ENCODE measurements around the gene PGM2L1.
"Not testable (repeated sequence)": the region's sequence is repeated elsewhere in the genome, so short reads cannot be mapped to it uniquely, and the experiment has no call there.

Gene PGM2L1

DNA sequence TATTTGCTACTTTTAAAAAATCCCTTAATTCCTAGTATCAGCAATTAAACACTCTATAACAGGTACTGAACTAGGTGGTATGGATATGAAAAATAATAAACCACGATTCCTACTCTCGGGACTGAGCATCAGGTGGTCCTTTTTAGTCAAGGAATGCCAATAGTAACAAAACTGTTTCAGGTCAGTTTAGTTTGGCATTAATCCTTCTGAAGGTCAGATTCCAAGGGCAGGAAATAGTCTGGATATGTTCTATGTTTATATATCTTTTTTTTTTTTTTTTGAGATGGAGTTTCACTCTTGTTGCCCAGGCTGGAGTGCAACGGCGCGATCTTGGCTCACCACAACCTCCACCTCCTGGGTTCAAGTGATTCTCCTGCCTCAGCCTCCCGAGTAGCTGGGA, 67.2 kb downstream of the PGM2L1 start:
- not testable (repeated sequence) for DNase-seq

GRCh38 chr11:74330075-74330858, 68.0 kb downstream of the PGM2L1 start:
- peak; percentile 66 for DNase-seq

GRCh38 chr11:74327076-74327475, 71.2 kb downstream of the PGM2L1 start:
- no peak for DNase-seq

GRCh38 chr11:74326665-74327064, 71.6 kb downstream of the PGM2L1 start:
- no peak for DNase-seq

DNA sequence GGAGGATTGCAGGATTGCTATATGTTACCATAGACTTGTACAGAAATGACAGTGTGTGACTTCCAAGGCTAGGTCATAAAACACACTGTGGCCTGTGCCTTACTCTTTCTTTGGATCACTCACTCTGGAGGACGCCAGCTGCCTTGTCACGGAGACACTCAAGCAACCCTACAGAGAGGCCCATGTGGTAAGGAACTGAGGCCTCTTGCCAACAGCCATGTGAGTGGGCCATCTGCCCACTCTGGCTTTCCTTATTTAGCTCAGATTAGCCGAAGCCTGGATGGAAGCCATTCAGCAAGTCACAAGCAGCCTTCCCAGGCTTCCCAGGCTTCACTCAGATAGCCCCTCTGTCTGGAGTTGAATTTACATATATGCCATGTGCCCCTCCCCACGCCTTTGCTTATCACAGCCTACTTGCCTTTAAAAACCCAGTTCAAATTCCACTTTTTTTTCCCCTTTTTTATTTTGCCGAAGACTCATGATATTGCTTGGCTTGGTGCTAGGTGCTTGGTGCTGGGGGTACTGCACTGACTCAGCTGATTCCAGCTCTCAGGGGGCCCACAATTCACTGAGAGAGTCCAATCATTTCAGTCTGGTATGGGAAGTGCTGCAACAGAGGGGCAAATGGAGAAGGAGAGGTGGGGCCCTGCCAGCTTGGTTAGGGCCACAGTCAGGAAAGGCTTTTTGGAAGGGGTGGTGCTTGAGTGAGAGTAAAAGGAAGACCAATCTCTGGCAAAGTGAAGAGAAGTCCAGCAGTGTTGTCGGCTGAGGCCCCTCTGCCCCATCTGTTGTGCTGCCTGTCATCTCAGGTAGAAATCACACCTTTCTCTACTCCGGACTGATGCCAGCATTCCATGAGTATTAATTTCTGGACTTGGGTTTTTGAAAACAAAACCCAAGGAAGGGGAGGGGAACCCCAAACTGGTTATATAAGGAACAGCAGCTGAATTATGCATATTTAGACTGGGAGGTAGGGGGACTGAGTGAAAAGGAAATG, 72.3 kb downstream of the PGM2L1 start:
- peak; percentile 90 for DNase-seq

DNA sequence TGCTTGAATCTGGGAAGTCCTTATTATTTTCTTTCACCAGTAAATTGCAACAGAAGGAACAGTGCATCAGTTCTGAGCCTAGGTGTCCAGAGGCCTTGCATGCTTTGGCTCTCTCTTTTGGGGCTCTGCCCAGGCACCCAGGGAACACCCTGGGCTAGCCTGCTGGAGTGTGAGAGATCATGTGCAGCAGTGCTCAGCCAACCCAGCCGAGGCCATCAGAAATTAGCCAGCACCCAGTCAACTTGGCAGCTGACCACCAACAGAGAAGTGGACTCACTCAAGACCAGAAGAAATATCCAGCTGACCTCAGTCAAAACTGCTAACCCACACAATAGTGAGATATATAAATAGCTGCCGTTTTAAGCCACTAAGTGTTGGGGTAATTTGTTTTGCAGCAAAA, 75.6 kb downstream of the PGM2L1 start:
- no peak for DNase-seq

- DNase-seq, result peak; percentile 77
These were observed 76.6 kb downstream of the PGM2L1 start for GRCh38 chr11:74321487-74322188.

- DNase-seq, result peak; percentile 27
These were observed 77.7 kb downstream of the PGM2L1 start for GRCh38 chr11:74320538-74320937.

- peak; percentile 97 for DNase-seq
These were observed 79.0 kb downstream of the PGM2L1 start for GRCh38 chr11:74319139-74319816.

DNA sequence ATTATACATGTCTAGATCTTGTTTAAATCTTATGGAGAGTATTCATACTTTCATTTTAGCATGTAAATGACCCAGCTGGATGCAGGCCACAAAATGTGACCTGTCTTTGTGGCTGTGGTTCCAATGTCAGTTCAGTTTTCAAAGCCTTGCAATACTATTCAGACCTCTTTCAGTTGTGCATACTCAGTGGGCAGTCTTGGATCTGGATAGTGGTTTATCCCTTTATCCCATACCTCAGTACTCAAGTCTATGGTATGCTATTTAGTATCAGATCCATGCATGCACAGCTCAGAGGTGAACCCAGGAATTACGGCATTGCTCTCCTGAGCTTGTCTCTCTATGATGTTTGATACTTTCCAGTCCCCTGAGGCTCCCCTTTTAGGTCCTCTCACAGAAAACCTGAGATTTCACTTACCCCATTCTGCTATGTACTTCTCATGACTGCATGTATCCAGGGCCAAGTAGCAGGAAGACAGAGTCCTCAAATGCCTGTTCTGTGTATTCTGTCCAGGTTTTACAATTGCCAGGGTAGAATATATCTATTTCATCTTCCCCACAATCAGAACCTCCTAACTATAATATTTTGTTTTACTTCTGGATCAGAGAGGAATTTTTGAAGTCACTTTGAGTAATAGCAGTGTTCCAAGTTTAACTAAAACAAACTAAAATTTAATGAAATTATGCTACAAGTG, 79.8 kb downstream of the PGM2L1 start:
- DNase-seq, result peak; percentile 70

DNA sequence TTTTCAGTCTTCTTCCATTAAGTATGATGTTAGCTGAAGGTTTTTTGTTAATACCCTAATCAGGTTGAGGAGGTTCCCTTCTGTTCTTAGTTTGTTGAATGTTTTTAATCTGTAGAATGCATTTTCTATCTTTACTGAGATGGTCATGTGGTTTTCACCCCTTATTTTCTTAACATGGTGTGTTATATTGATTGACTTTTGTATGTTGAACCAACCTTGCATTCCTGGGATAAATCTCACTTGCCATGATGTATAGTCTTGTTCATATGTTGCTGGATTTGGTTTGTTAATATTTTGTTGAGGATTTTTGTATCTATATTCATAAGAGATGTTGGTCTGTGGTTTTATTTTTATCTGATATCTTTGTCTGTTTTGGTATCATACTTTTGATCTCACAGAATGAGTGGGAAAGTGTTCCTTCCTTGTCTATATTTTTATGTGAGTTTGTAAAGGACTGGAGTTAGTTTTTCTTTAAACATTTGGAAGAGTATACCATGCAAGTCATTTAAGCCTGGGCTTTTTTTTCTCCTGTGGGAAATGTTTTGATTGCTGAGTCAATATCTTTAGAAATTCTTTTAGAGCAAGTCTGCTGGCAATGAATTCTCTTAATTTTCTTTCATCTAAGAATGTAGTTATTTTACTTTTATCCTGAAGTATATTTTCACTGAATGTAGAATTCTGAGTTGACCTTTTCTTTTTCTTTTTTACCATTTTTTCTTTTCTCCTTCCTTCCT, 81.3 kb downstream of the PGM2L1 start:
- DNase-seq, result peak; percentile 74

- DNase-seq, result no peak
These were observed 85.9 kb downstream of the PGM2L1 start for GRCh38 chr11:74312326-74312725.

- peak; percentile 69 for DNase-seq
These were observed 86.8 kb downstream of the PGM2L1 start, which contains the start of gene P4HA3 for GRCh38 chr11:74311352-74311926. P4HA3 (minus strand) TSS chr11:74311640; CDS start chr11:74311611, 29 bp downstream.

DNA sequence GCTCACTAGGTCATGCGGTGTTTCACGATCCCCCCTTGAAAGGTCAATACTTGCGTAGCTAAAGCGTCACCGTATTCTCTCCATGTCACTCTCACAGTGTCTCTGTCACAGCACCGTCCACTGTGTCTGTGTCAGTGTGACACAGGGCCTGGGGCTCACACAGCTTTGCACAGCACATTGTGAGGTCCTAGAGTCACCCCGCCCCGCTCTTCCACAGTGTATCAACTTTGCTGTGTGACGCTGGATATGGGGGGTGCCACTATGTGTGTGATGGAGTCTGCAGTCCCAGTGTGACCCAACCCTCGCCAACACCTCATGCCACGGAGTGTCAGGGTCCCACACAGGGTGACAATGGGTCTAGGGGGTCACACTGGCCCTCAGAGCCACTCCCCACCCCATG, 87.4 kb downstream of the PGM2L1 start:
- no peak for DNase-seq

GRCh38 chr11:74307434-74307833, 90.8 kb downstream of the PGM2L1 start:
- DNase-seq, result peak; percentile 76

DNA sequence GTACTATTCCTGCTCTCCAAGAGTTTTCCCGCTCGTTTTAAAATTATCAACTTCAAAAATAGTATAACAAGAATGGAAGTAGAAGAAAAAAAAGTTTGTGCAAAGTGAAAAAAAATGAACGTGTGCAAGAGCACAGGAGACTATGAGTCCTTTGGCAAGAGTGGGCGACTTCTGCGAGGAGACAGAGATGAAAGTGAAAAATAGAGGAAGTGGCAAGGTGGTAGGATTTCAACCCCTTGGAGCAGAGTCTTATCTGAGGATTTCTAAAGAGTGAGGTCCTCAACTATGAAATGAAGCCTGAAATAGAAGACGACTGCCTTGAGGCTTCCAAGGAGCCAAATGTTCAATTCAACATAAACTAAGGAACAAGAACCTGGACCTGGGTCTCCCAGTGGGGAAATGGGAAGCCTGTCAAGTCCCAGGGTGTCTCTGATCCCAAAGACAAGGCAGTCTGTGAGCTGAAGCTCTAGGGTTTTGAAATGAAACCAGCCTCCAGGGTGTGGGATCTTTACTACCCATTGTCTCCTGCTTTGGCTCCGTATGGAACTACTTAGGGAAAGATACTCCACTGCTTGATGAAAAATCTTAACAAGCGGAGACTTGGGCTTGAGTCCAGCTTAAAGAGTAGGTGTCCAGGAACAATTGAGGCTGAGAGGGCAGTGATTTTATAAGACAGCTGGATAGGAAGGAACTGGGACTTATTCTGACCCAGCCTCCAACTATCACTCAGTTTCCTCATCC, 91.6 kb downstream of the PGM2L1 start:
- no peak for DNase-seq

DNA sequence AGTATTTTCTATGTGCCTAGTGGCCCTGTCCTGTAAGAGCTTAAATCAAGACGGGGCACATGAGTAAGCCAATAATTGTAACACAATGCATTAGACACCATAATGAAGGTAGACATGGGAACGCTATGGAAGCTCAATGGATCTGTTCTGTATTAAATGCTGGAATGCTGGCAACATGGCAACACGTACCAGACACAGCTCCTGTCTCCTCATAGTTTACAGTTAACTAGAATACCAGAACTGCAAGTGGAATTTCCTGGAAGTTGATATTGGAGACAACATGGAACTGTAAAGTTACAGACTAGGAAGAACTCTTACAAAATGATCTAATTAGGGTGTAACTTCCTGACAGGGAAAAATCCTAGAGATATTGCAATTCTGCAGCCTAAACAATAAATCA, 99.2 kb downstream of the PGM2L1 start:
- peak; percentile 35 for DNase-seq

- no peak for DNase-seq
These were observed 100.7 kb downstream of the PGM2L1 start for GRCh38 chr11:74297484-74297883.

- peak; percentile 41 for DNase-seq
These were observed 109.3 kb downstream of the PGM2L1 start for GRCh38 chr11:74288911-74289310.

DNA sequence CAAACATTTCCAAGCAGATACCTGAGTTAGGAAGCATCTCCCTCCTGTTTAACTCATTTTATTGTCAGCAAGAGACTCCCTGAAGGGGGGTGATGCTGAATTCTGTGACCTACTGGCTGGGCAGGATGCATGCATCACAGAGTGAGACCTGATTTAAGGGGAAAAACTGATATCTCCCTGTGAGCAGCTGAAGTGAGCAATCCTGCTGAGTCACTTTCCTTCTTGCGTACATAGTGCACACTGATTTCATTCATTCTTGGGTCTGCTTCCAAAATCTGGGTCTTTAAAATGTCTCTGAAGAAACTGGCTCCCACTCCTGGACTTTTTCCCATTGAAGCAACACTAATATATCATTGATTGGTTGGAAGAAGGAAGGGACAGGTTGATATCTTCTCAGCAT, 110.1 kb downstream of the PGM2L1 start:
- DNase-seq, result peak; percentile 96
